Epidermal melanocyte (primary cell): Measurements from ENCODE around the gene GRID1.

Experiments used
- DNase-seq: peaks from one replicate; pipeline ENCODE4 v3.0.0; 2011; ENCODE audit warnings: low spot score; ENCODE audit not compliant: insufficient read length

Gene GRID1

DNA sequence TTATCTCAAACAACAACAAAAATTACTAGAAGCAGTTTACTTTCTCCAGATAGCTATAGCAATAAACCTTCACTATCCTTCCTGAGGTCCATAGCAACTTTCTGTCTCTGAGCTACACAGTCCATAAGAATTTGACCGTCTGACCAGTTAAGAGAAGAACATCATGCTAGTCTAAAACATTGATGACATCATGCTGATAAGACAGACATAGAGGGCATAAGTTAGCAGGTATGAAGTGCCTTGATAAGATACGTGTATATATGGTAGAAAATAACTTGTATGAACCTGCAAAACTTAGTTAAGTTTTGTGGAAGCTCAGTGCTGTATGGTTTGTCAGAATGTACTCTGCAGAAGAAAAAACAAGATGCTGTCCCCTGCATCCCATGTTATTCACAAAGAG lies 353.0 kb downstream of the GRID1 start:
- no peak for DNase-seq

DNA sequence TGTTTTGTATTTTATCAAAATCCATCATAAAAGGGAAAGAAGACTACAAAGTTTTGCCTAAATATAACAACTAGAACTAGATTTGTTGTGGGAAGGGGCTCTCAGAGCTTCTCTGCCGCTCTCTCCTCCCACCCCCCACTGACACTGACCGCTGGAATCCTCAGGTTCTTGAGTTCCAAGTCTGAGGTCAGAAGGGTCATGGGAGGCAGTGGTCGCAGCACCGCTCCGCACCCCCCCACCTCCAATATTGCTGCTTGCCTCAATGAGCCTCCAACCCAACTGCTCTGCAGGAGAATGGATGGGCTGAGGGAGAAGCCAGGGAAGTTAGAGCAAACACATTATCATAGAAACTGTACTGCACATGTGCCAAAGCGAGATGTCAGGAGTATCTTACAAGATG lies 359.4 kb downstream of the GRID1 start:
- no peak for DNase-seq

DNA sequence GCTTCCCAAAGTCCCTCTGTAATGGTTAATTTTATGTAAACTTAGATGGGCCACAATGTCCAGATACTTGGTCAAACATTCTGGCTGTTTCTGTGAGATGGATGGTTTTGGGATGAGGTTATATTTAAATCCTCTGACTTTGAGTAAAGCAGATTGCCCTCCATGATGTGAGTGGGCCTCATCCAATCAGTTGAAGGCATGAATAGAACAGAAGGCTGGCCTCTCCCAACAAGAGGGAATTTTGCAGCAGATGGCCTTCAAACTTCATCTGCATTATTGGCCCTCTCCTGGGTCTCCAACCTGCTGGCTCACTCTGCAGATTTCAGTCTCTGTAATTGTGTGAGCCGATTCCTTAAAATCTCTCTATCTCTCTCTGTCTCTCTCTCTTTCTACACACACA lies 362.3 kb downstream of the GRID1 start:
- no peak for DNase-seq

DNA sequence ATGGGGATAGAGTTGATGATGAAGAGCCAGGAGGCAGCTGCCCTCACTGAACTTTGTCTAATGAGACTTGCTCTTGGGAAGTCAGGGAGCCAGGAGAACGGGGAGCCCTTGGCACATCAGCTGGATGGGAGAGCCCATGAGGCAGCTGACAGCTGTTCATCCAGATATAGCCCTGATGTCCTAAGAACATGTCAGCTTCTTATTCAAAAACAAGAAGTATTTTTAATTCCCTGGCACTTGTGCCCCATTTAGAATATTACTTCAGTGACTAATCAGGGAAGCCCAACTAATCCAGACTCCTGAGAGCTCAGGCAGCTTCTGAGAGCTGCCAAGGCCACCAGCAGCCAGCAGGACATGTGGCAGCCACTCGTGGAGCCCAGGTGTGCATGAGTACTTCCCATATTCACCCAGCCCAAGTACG lies 363.4 kb downstream of the GRID1 start:
- DNase-seq, result no peak

DNA sequence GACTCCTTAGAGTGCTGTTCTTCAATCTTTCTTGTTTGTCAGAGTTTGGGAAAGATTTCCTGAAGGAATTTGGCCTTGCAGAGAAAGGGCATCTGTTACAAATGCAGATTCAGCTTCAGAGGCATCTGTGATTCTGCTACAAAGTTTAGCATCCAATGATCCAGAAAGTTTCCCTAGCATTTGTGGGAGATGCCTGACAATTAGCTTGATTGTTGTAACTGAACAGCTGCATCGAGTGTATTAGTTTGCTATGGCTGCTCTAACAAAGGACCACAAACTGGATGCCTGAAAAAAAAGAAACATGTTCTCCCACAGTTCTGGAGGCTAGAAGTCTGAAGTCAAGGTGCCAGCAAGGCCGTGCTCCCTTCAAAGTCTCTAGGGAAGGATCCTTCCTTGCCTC lies 365.1 kb downstream of the GRID1 start:
- DNase-seq, result no peak

DNA sequence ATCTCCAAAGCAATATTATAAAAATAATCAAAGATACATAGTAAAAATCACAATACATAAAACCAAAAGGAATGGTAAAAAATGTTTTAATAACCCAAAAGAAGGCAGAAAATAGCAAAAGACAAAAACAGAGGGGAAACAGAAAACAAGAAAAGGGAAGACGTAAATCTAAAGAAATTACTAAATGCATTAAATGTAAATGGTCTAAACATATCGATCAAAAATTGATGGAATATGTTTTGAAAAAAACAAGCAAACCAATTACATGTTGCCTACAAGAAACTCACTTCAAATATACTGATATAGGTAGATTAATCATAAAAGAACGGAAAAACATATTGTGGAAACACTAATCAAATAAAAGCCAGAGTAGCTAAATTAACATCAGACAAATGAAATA lies 369.1 kb downstream of the GRID1 start:
- no peak for DNase-seq

DNA sequence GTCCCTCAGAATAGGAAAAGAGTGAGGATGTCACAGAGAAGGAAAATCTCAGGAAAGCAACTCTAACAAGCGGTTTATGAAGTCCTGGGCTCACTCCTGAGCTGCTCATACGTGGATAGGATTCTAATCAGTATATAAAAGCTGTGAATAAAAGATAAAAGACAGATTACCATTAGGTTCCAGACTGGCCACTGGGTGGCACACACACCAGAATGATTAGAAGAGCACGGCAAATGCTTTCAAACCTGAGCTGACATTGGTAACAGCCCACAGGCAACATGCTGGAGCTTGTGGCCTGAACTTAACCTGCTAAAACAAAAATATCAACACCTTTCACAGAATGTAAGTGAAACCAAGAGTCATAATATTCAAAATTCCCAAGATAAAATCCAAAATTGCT lies 370.8 kb downstream of the GRID1 start:
- no peak for DNase-seq

DNA sequence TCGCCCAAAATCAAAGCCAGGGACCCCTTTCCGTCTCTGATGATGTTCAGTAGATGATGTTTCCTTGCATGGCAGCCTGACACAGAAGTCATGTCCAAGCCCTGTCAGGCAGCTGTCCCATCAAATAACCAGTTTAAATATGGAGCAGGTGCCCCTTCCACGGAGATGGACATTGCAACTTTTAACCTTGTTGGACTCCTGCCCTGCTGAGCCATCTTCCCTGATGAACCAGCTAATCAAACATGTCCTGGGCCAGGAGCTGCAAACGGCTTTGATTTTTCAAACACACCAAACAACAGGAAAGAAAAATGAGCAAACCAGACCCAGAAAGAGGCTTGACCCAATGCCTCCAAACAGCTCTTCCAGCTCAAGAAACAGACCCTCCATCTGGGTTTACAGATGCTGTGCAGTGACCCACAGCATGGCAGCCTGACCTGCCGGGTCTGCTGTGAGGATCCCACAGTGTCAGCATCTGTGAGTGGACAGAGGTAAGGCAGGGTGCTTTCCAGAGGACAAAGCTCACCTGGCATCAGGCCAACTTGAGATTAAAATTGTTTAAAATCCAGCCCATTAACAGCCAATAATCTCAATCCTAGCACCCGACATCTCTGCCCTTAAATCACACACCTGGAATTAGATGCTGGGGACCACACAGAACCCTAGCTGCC lies 372.6 kb downstream of the GRID1 start:
- no peak for DNase-seq

DNA sequence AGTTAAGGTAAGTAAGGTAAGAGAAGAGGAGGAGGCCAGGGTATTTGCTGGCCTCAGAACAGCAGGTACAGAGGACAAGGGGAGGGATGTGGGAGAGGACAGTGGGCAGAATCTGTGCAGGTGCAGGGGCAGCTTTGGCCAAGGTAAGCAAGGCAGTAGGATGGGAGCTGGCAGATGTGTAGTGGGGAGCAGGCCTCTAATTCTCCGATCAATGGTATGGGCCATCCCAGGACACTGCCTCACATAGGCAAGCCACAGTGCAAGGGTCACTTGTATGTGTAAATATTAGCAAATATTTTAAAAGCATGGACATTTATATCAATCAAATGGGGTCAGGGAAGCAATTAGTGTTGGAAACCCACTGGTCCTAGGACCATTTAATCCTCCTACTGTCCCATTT lies 373.5 kb downstream of the GRID1 start:
- DNase-seq, result no peak

DNA sequence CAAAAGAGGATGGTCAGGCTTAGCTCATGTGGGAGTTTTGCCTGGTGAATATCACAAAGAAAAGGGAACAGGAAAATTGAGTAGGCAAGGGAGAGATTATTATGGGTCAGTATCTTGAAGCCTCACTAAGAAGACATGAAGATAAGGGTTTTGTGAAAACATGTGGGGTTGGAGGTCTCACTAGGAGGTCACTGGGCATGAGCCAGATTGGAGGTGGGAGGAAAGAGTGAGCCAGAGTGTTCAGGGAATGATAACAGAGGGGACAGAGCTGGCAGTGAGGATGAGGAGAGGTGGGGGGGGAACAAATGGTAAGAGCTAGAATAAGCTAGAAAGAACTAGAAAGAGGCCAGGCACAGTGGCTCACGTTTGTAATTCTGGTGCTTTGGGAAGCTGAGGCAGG lies 374.3 kb downstream of the GRID1 start:
- DNase-seq, result no peak

DNA sequence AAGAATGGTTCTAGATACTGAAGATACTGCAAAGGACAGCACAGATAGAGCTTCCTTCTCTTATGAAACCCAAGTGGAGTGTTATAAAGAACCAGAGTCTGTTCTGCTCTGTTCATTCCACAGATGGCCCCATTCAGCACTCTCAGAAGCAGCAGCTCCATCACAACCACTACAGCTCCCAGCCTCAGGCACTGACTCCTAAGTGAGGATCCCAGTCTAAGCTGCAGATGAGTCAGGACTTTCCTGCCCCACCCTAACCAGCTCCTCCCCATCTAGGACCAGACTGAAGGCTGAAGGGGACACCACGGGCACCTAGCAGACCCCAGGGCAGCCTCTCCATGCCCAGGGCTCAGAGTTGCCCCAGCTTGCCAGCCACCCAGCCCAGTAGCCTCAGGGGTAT lies 379.8 kb downstream of the GRID1 start:
- DNase-seq, result no peak

DNA sequence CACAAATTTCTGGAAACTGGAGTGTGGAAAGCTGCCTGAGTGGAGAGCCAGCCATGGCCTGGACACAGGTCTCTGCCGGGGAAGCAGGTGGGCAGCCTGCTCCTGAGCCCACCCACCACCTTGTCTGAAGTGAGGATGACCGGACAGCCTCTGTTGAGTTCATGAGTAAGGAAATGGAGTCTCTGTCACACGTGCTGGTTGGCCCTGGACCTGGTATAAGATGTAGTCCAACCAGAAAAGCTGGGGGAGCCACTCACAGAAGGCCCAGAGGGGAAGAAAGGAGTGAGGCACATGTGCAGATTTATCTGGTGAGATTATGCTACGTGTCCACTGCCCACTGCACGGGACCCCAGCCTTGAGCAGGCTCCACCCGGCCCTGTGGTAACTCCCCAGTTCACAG lies 383.5 kb downstream of the GRID1 start:
- no peak for DNase-seq

DNA sequence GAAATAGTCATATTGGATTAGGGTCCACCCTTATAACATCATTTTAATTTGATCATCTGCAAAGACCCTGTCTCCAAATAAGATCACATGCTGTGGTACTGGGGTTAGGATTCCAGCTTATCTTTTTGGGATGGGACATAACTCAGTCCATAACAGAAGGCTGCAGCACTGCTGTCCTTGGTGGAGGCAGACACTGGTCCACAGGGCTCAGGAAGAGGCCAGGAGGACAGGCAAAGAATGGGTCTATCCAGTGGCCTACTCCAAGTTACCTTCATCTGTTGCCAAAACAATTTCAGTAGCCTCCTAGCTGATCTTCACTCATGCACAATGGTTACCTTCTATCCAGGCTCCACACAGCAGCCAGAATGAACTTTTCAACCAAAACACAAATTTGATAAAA lies 387.0 kb downstream of the GRID1 start:
- DNase-seq, result no peak

DNA sequence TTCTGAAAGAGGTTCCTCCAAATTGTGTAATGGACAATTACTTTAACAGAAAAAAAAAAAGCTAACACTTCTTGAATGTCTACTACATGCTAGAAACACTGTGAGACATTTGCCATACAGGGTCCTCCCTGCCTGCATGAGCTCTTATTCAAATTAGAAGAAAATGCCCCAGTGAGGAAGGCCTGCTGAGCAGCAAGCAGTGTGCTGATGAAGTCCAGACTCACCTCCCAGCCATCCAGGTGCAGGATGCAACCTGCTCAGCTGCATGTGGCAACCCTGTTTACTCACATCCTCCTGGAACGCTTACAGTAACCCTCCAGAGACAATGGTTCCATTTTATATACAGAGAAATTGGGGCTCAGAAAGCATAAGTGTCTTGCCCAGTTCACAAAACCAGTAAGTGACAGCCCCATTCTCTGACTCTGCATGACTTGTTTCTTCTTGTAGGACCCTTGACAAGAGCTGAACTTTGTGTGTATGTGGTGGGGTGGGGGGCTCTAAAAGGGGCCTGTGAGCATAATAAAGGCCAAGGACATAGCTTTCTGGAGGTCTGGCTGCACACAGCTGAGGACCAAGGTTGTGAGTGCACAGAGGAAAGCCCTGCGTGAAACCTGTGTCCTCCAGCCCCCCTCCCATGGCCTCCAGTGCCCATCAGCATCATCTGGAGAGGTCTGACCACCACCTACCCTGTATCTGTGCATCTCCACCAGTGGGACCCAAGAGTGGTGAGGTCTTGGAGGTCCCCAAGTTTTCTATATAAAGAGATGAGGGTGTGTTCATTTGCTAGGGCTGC lies 387.8 kb downstream of the GRID1 start:
- DNase-seq, result no peak

DNA sequence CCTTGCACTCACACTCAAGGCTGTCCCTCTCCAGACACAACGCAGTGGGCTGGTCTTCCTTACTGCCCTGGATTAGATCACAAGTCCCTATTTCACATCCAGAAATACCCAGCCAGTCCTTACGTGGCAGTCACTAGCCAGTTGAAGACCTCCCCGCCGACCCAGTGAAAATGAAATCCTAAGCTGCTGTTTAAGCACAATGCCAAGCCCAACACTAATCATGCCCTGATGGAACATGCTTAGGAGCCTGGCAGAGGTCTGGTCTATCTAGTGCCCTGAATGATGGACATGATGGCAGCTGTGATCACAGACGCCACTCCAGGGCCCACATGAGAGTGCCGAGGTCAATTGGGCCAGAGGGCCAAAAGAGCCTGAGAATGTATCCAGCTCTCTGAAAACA lies 389.0 kb downstream of the GRID1 start:
- no peak for DNase-seq

DNA sequence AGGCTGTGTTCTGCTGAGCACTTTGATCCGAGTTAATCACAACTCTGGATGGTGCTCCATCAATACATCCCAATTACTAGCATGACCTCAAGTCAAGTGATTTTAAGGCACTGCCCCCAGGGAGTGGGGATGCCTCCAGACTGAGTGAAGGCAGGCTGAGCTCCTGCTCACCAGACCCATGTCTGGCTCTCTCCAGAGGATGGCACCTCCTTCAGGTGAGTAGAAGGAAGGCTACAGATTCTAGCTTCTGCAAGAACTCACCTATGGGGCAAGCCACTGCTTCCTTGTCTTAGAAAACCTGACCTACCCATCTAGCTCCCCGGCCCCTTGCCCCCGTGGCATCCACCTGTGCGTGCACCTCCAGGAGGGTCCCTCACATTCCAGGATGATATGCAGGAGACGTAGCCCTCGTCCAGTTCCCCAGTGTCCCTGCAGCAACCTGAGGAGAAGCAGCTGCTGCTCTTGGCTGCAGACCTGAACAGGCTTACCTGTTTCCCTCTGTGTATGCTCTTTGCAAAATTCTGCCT lies 390.3 kb downstream of the GRID1 start:
- DNase-seq, result no peak

DNA sequence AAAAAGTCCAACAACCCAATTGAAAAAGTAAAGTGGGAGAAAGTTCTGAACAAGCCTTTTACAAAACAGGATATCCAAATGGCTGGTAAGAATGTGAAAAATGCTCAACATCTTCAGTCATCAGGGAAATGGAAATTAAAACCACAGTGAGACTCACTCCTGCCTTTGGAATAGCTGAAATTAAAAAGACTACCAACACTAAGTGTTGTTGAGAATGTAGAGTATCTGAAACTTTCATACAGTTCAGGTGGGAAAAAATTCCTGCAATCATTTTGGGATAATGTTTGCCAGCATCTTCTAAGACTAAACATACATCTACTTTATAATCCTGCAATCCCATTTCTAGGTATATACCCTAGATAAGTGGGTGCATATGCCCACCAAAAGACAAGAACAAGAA lies 395.1 kb downstream of the GRID1 start:
- no peak for DNase-seq

DNA sequence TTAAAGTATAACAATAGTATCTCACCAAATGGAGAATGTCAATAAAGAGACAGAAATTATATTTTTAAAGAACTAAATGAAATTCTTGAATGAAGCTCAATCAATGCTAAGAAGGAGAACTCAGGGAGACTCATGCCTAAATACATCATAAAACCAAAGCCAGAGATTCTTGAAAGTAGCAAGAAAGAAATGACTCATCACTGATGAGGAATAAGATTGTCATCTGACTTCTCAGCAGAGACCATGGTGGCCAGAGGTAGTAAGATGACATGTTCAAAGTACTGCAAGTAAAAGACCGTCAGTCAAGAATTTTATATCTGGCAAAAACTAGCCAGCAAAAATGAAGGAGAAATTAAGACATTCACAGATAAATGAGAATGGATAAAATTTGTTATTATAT lies 399.0 kb downstream of the GRID1 start:
- DNase-seq, result no peak

DNA sequence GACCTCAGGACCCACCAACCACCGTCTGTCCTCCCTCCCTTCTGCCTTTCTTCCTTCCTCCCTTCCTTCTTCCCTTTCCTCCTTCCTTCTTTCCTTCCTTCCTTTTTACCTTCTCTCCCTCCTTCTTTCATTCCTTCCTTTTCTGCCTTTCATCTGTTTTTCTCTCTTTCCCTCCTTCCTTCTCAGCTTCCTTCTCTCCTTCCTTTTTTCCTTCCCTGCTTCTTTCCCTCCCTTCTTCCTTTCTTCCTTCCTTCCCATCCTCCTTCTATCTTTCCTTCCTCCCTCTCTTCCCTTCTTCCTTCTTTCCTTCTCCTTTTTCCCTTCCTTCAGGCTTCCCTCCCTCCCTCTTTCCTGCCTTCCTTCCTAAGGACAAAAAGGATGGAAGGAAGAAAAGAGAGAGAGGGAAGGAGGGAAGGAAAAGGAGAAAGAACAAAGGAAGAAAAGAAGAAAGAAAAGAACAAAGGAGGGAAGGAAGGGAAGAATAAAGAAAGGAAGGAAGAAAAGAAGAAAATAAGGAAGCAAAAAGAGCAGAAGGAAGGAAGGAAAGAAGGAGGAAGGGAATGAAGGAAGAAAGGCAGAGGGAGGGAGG lies 405.0 kb downstream of the GRID1 start:
- DNase-seq, result no peak

DNA sequence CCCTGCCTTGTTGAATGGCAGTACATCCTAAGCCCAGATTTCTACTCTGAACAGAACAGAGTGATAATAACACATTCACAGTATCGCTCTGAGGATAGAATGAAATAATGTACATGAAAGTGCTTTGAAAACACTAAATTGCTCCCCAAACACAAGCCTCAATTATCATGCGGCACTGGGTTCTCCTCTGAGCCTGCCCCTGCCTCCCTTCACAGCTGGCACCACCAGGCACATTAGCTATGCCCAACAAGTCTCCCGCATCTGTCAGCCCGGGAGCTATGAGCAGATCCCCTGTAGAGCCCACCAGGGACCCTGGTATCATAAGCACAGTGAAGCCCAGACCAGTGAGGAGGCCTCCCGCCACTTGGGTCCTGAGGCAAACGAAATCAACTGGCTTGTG lies 405.5 kb downstream of the GRID1 start:
- no peak for DNase-seq

DNA sequence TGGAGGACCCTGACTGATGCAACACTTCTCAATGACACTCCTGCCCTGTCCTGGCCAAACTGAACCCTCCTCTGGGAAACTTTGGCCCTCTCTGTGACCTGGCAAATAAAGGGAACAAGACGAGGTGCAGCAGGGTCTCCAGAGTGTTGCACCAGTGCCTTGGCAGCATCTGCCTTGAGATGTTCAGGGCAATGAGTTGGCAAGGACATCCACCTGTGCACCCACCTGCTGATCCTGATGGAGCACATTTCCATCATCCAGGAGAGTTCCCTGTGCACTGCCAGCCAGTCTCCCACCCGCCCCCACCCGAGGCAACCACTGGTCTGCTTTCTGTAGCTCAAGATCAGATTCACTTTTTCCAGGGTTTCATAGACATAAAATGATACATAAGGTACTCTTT lies 407.4 kb downstream of the GRID1 start:
- DNase-seq, result no peak

DNA sequence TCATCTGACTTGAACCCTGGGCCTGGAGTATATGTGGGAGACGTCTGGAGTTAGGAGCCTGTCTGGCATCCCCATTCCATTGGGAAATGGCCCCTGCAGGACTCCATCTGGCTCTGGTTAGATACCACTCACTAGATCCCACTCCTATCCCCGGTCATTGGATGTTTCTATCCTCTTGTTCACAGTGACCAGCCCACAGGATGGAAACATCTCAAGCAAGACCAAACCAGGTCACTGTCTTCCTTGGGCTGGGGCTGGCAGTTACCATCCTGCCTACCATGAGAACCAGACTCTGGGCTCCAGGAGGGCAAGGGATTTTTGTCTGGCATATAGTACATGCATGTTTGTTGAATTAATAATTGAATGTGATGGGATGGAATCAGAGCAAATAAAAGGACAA lies 415.7 kb downstream of the GRID1 start:
- no peak for DNase-seq
